ELR (cell line): ENCODE data around the gene ELL.

Source experiments
- DNase-seq: peaks from one replicate; pipeline ENCODE4 v3.0.0-alpha.2; 2015; ENCODE audit warnings: low read depth

The ELL gene

GRCh38 chr19:18469069-18469846 is 52.6 kb downstream of the ELL start:
- DNase-seq, result peak; percentile 72

DNA sequence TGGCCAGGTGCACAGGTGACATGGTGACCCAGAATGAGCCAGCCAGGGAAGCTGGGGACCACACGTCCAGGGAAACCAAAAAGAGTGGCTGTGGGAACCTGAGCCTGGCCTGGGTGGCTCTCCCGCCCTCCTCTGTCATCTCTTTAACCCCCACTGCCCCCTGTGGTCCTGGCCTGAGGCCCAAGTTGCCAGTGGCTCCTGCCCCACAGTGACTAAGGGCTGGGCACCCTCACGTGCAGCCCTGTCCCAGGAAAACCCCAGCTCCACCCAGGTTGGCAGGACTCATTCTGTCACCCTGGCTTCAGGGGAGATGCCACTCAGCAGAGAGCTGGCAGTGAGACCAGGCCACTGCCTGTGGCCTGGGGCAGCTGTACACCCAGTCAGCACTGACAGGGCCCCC is 53.4 kb downstream of the ELL start:
- DNase-seq, result peak; percentile 36

DNA sequence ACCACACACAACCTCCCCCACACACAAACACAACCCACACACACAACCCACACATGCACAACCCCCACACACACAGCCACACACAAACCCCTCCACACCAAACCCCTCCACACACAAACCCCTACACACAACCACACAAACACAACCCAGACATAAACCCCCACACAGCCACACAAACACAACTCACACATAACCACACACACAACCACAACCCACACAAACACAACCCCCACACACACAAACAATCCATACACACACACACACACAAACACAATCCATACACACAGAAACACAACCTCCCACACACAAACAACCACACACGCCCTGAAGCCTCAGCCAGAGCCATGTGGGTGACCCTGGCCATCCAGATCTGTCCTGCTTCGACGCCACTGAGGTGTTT is 53.9 kb downstream of the ELL start:
- DNase-seq, result no peak

- DNase-seq, result no peak
Observed at GRCh38 chr19:18466354-18466753, 55.5 kb downstream of the ELL start.

- no peak for DNase-seq
Observed at GRCh38 chr19:18465964-18466339, 55.9 kb downstream of the ELL start.

- no peak for DNase-seq
Observed at GRCh38 chr19:18465214-18465963, 56.5 kb downstream of the ELL start.

DNA sequence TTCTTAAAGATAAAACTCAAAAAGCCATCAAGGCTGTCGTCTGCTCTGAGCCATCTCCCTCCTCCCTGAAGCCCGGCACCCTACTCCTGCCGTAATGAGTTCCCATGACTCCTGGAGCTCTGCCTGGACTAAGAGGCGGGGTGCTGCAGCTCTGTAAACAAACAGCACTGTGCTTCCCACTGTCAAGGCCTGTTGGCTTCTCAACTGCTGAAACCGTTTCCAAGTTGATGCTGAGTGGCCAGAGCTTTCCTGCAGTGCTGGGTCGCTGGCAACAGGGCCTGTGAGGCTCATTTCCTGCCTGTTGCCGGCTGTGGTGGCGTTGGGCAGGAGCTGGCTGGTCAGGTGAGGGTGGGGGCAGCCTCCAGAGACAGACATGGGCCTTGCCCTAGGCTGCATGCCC is 57.2 kb downstream of the ELL start:
- DNase-seq, result peak; percentile 47

DNA sequence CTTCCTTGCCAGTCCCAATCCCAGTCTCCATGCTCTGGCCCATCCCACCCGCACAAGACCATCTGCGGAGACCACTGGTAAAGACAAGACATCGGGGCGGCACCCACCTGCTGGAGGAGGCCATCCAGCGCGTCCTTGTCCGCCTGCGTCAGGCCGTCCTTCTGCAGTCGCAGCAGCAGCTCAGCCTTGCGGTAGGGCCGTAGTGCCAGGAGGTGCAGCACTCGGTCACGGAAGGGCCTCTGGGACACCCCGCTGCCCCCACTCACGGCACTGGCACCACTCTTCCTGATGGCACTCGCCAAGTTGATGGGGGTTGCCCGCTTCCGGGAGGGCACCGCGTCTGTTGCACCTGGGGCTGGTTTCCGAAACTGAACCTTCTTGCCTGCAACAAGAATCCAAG is 60.4 kb downstream of the ELL start:
- DNase-seq, result no peak

DNA sequence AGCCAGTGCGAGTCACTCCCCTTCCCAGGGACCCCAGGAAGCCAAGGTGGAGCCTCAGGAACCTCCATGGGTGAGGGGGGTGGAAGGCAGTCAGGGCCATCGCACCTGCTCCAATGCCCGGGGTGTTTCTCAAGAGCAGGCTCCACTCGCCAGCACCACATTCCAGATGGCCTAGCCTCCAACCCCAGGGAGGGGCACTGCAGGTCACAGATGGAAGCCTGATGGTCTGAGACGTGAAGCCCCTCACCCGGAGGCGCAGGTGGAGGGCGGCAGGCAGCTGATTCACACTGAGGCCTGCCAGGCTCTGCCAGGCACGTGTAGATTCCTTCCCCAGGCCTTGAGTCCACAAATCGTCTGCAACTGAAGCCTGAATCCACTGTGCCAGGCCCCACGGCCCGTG is 61.0 kb downstream of the ELL start:
- DNase-seq, result no peak

DNA sequence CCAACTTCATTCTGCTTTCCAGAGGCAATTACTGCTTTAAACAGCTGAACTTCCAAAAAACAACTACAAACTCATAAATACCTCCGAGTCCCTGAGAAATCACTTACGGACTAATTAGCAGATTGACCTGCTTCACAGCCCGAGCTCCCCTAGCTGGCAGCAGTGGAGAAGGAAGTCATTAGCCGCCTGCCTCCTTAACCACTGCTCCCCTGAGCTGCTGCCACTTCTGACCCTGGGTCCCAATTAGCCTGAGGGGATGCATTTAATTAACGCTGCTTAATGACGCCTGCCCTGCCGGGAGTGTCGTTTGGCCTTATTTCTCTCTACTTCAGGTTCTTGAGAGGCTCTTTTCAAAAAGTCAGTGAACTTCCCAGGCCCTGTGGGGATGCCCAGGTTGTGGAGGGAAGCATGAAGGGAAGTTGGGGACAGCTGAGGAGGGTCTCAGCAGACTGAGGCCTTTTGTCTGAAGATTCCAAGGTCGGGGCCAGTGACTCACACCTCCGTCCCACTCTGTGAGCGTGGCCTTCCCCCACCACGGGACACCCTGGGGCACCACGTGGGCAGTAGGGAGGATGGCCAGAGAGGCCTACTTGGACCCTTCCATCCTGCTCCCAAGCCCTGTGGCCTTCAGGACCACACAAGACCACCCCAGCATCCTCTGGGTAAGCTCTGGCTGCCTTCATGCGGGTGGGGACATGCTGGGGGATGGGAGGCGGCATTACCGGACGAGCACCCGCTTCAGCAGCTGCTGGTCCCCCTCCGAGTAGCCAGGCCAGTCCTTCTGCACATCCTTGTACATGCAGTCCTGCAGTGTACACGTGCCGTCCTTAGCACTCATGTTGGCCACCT is 64.2 kb downstream of the ELL start:
- DNase-seq, result no peak

GRCh38 chr19:18456974-18457373 is 64.9 kb downstream of the ELL start:
- no peak for DNase-seq

- DNase-seq, result no peak
Observed at GRCh38 chr19:18456279-18456678, 65.6 kb downstream of the ELL start.

- peak; percentile 65 for DNase-seq
Observed at GRCh38 chr19:18453269-18454024, 68.4 kb downstream of the ELL start.

GRCh38 chr19:18452386-18452785 is 69.5 kb downstream of the ELL start:
- no peak for DNase-seq

DNA sequence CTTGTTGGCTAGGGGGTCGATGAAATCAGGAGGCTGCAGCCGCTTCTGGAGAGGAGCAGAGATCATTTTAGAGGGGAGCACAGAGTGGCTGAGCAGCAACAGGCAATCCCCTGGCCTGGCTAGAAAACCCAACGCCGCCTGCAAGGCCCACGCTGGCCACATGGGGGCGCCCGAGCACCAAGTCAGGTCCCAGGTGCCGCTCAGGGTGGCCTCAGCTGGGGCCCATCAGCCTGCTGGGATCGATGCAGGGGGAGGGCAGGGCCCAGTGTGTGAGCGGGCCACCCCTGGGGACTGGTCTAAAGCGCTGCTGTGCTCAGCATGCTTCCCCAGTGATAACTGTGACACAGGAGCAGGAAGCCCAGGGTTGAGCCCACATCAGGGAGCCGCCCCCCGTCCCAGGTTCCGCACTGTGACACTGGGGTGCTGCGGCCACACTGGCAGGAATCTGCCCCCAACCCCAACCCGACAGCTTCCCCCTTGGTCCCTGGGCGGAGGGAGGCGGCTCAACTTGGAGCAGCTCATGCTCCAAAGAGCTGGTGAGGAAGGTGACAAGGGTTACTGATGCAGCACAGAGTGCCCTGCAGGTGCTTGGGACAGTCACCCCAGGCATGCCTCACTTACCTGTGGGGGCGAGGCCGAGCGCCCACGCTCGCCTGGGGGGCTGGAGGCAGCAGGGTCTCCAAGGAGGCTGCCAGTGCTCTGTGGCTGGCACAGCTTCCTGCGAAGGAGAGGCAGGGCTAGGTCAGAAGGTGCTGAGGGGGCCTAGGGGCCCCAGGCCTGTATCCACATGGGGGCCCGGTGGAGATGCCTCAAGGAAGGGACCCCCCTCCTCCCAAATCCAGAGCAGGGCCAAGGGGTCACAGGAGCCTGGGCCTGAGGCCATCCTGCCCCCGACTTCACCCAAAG is 70.7 kb downstream of the ELL start:
- peak; percentile 77 for DNase-seq

DNA sequence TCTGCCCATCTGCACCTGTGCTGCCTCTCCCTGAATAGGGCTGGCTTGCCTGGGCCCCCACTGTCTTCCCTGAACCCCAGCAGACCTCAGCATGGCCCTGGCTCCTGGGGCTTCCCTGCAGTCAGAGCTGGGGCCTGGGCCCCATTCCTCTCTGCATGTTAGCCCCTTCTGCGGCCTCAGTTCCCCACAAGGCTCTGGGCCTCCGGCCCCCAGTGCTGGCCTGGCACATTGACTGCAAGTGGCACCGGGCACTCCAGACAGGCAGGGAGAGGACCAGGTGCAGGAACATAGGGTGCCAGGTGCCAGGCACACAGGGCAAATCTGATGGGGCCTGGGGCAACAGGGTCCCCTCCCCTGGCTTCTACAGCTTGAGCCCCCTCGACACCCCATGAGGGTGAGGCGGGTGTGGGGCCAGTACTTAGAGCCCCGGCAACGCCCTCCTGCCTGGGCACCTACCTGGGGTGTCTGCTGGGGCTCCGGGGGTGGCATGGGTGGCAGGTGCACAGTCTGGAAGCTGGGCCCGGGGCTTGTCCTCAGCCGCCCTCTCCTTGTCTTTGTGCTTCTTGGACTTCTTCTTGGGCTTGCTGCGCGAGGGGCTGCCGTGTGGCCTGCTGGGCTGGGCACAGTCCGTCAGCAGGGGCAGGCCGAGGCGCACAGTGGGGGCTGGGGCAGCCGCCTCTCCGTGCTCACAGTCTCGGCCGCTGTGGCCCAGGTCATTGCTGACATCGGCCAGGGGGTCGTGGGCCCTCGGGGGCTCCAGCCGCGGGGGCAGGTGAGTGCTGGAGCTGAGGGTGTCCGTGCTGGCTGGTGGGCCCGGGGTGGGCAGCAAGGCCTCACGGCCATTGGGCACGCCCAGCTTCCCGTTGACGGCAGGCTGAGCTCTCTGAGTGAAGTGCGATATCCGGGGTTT is 71.6 kb downstream of the ELL start:
- DNase-seq, result no peak

- no peak for DNase-seq
Observed at GRCh38 chr19:18449552-18449951, 72.3 kb downstream of the ELL start.

- no peak for DNase-seq
Observed at GRCh38 chr19:18446811-18447359, 75.0 kb downstream of the ELL start.

- DNase-seq, result no peak
Observed at GRCh38 chr19:18446145-18446810, 75.6 kb downstream of the ELL start.
